Panc1 (cell line): Measurements from ENCODE around the gene DQX1. TPM values are rescaled to one million over a fixed set of nuclear protein-coding genes. Genes with fewer than 3 reads are reported as not detected.

ENCODE experiments used
- ATAC-seq: fragments of 200-7000 bp; cut with Tn5 transposase; 2 replicates; pipeline ENCODE4 v1.9.1; 2020; ENCODE audit warnings: mild to moderate bottlenecking, moderate library complexity
- BruUV-seq: library from RNA; stranded (reverse); fragments of 400-500 nt; replicated peaks from 2 replicates; lab custom pipeline; 2021; lab: Mats Ljungman, UMichigan
- CTCF ChIA-PET: fragments of 300-600 bp; sonication (Branson Sonifier 250); formaldehyde crosslinking; loops from one replicate; lab custom pipeline; 2022; ENCODE audit warnings: antibody characterized with exemption; lab: Charles Lee
- POLR2A ChIA-PET: fragments of 300-600 bp; sonication (Branson Sonifier 250); formaldehyde crosslinking; loops from one replicate; lab custom pipeline; 2022; ENCODE audit warnings: antibody characterized with exemption; lab: Charles Lee
- DNase-seq: peaks from one replicate; pipeline ENCODE4 v3.0.0-alpha.2; 2010; ENCODE audit warnings: low read depth, low spot score
- H3K27ac ChIP-seq: 2 replicates; pipeline ENCODE4 v1.5.1; 2011; ENCODE audit warnings: mild to moderate bottlenecking, low read length, inconsistent platforms
- H3K27me3 ChIP-seq: fragments of 200-500 bp; sonication (Bioruptor generic); 2 replicates; pipeline ENCODE4 v1.6.0; 2014; ENCODE audit warnings: low read length, inconsistent platforms; ENCODE audit not compliant: control insufficient read depth, insufficient read depth
- H3K36me3 ChIP-seq: fragments of 200-500 bp; sonication (Bioruptor generic); 2 replicates; pipeline ENCODE4 v1.5.1; 2014; ENCODE audit warnings: inconsistent platforms, mild to moderate bottlenecking, low read length, moderate library complexity; ENCODE audit not compliant: control insufficient read depth, insufficient read depth
- H3K4me1 ChIP-seq: 2 replicates; pipeline ENCODE4 v1.5.1; 2011; ENCODE audit warnings: inconsistent platforms, mild to moderate bottlenecking, low read length, moderate library complexity; ENCODE audit not compliant: control insufficient read depth, insufficient read depth
- H3K4me3 ChIP-seq, 2 experiments: 2 replicates each; pipeline ENCODE4 v1.5.1; 2011 to 2012; ENCODE audit warnings: low read depth in 2 of 2, low read length in 2 of 2, mild to moderate bottlenecking in 2 of 2, inconsistent platforms in 1 of 2, moderate library complexity in 1 of 2
- H3K9me3 ChIP-seq: fragments of 200-500 bp; sonication (Bioruptor generic); 2 replicates; pipeline ENCODE4 v1.5.1; 2014; ENCODE audit warnings: low read depth, mild to moderate bottlenecking, inconsistent platforms, low read length, moderate library complexity; ENCODE audit not compliant: control insufficient read depth, insufficient read depth
- POLR2AphosphoS5 ChIP-seq: IDR thresholded peaks from 2 replicates; pipeline ENCODE4 v1.6.1; 2012; ENCODE audit warnings: mild to moderate bottlenecking, low read depth, low read length, moderate library complexity
- SIN3A ChIP-seq: IDR thresholded peaks from 2 replicates; pipeline ENCODE4 v1.6.1; 2012; ENCODE audit warnings: low read depth, mild to moderate bottlenecking, low read length, moderate library complexity, borderline replicate concordance; ENCODE audit not compliant: insufficient read depth
- TCF7L2 ChIP-seq: IDR thresholded peaks from 2 replicates; pipeline ENCODE4 v1.6.1; 2011; ENCODE audit warnings: mild to moderate bottlenecking, low read depth, low read length, inconsistent platforms
- in situ Hi-C: cut with HindIII; loops from 2 replicates; pipeline ENCODE4 v1.10.0; 2016; ENCODE audit warnings: low sequenced_read_pairs, low pct_unique_long_range_greater_than_20kb
- intact Hi-C: fragments of 100-400 bp; cut with micrococcal nuclease; formaldehyde crosslinking; loops from one replicate; pipeline ENCODE4 v1.10.0; 2022; ENCODE audit not compliant: unreplicated experiment
- total RNA-seq: library from RNA; stranded (reverse); gene quantifications from one replicate; pipeline ENCODE4 v1.2.1, GENCODE V29; 2021; ENCODE audit not compliant: unreplicated experiment
- TF ChIP-seq, protein P1 (sequence below): fragments of 450-650 bp; IDR thresholded peaks from 2 replicates; pipeline ENCODE4 v1.5.1; 2017; ENCODE audit warnings: mild to moderate bottlenecking
- TF ChIP-seq, protein P2 (sequence below), 2 experiments: IDR thresholded peaks; 2 replicates each; pipeline ENCODE4 v1.6.1; 2011 to 2012; ENCODE audit warnings: low read depth in 2 of 2, control low read depth in 1 of 2, low read length in 1 of 2, mild to moderate bottlenecking in 1 of 2, moderate library complexity in 1 of 2; ENCODE audit not compliant: insufficient read depth in 1 of 2

Gene DQX1
- total RNA-seq, 1 experiment from 2014 or later, result 0.41 TPM

DNA sequence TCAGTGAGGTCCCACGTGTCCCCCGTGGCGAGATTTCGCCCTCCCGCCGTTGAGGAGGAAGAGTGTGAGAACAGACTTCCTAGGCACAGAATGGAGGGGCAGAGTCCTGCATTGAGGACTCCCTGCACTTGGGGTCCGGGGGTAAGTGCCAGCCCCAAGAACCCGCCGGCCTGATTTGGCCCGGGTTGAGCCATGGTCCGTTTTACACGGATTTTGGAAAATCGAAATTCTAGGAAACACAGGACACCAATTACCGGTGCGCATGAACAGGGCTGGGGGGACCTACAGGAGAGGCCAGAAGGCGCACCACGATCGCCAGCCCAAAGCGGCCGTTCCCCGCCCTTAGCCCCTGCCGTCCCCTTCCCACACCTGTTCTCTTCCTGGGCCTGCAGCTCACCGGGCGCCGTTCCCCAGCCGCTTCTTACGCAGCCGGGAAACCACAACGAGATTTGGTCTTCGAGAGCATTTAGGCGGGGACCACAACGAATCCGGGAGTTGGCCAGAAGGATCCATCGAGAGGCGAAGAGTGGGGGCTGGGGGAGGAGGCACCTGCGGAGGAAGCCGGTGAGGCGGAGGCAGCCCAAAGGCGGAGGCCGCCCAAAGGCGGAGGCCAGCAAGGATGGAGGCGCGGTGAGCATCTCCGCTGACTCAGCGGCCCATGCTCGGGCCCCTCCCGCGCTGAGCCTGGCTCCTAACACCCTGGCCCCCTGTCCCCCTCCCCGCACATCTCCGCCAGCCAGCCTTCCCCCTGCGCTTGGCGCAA is 12.2 kb downstream of the DQX1 start:
- ChIA-PET CTCF (no interaction called here), POLR2A (interaction anchor here (0.7 kb wide), 1 partner anchor 13 kb away, joined by 12 read pairs; no protein-coding TSS in a partner anchor)
- H3K27me3 ChIP-seq, result no peaks in the 10 kb centered on the region

DNA sequence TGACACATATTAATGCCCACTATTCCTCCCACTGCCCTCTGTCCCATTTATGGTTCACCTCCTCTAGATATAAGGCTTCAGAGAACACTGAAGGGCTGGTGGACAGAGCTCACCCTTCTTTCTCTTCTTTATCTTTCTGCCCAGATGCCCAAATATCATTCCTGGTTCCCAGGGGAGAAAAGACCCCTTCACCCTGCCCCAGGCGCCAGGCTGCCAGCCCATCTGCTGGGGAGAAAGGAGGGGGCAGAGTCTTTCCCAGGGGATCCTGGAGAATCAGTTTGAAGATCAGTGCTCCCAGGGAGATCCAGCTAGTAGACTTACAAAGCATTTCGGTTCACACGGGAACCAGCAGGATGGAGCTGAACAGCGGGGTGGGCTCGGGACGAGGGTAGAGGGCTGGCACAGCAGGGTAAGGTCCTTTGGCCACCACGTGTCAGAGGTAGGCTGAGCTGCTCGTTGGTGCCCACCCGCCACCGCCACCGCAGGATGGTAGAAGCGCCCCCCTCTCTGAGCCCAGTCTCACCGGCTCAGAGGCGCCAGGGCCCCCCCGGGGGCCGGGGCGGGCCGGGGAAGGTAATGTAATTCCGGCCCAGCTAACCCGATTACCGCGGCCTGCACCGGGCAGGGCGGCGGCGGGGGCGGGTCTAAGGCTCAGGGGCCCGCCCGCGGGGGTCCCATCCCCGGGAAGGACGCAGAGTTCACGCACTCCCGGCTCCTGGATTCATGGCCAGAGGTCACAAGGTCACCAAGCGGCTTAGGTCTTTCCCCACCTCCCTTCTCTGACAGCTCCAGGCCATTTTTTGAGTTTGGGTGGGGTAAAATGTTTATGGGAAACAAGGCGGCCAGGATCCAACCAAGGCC is 13.1 kb downstream of the DQX1 start:
- peaks cover under 1% of the 10 kb centered on the region; the same call in 1 of the 2 replicates for H3K36me3 ChIP-seq
- no peaks in the 10 kb centered on the region for H3K9me3 ChIP-seq
- ATAC-seq (no peak), DNase-seq (no peak)
- intact Hi-C loops (no loop called here), in situ Hi-C loops (no loop called here)
- H3K4me3 ChIP-seq, result peak overlapping the region in 1 of 2 experiments; percentile 37; a peak in 1 of 4 replicates
- POLR2A ChIA-PET, result no interaction called here
- H3K27ac ChIP-seq, result no peak overlapping the region
- no TSS peak for BruUV-seq
- CTCF ChIA-PET, result no interaction called here
- TF ChIP-seq SIN3A (no peak), POLR2AphosphoS5 (no peak), TCF7L2 (no peak)
- TF ChIP-seq, protein P1, sequence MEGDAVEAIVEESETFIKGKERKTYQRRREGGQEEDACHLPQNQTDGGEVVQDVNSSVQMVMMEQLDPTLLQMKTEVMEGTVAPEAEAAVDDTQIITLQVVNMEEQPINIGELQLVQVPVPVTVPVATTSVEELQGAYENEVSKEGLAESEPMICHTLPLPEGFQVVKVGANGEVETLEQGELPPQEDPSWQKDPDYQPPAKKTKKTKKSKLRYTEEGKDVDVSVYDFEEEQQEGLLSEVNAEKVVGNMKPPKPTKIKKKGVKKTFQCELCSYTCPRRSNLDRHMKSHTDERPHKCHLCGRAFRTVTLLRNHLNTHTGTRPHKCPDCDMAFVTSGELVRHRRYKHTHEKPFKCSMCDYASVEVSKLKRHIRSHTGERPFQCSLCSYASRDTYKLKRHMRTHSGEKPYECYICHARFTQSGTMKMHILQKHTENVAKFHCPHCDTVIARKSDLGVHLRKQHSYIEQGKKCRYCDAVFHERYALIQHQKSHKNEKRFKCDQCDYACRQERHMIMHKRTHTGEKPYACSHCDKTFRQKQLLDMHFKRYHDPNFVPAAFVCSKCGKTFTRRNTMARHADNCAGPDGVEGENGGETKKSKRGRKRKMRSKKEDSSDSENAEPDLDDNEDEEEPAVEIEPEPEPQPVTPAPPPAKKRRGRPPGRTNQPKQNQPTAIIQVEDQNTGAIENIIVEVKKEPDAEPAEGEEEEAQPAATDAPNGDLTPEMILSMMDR, result no peak
- TF ChIP-seq, protein P2, sequence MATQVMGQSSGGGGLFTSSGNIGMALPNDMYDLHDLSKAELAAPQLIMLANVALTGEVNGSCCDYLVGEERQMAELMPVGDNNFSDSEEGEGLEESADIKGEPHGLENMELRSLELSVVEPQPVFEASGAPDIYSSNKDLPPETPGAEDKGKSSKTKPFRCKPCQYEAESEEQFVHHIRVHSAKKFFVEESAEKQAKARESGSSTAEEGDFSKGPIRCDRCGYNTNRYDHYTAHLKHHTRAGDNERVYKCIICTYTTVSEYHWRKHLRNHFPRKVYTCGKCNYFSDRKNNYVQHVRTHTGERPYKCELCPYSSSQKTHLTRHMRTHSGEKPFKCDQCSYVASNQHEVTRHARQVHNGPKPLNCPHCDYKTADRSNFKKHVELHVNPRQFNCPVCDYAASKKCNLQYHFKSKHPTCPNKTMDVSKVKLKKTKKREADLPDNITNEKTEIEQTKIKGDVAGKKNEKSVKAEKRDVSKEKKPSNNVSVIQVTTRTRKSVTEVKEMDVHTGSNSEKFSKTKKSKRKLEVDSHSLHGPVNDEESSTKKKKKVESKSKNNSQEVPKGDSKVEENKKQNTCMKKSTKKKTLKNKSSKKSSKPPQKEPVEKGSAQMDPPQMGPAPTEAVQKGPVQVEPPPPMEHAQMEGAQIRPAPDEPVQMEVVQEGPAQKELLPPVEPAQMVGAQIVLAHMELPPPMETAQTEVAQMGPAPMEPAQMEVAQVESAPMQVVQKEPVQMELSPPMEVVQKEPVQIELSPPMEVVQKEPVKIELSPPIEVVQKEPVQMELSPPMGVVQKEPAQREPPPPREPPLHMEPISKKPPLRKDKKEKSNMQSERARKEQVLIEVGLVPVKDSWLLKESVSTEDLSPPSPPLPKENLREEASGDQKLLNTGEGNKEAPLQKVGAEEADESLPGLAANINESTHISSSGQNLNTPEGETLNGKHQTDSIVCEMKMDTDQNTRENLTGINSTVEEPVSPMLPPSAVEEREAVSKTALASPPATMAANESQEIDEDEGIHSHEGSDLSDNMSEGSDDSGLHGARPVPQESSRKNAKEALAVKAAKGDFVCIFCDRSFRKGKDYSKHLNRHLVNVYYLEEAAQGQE (IDR thresholded peaks at IDR 0.05; ENCODE audit: insufficient read depth in 1 of 2, low read depth in 2 of 2, low read length in 1 of 2), result no peak
- no peaks in the 10 kb centered on the region for H3K27me3 ChIP-seq
- peaks cover 4% of the 10 kb centered on the region for H3K4me1 ChIP-seq

More for the DNA sequence above, 12.2 kb downstream of the DQX1 start:
- ATAC-seq (peak; percentile 18; the same call in 1 of the 2 replicates), DNase-seq (no peak)
- in situ Hi-C loops (no loop called here), intact Hi-C loops (no loop called here)
- TF ChIP-seq SIN3A (no peak), TCF7L2 (no peak), POLR2AphosphoS5 (no peak)
- TF ChIP-seq, protein P2 (IDR thresholded peaks at IDR 0.05; ENCODE audit: insufficient read depth in 1 of 2, low read depth in 2 of 2, low read length in 1 of 2), result no peak
- TF ChIP-seq, protein P1, result no peak
- H3K36me3 ChIP-seq, result no peaks in the 10 kb centered on the region
- no peaks in the 10 kb centered on the region; the same call in 1 of the 2 replicates for H3K4me1 ChIP-seq
- peak overlapping the region in 1 of 2 experiments; percentile 37; a peak in 1 of 4 replicates for H3K4me3 ChIP-seq
- H3K27ac ChIP-seq, result no peak overlapping the region
- H3K9me3 ChIP-seq, result no peaks in the 10 kb centered on the region
- BruUV-seq, result no TSS peak
